AG09319 (cell line): Measurements from ENCODE around the gene ARFGAP3.

Source experiments
- DNase-seq: peaks from one replicate; pipeline ENCODE4 v3.0.0-alpha.2; 2010; ENCODE audit warnings: low read depth; ENCODE audit errors: extremely low read depth
- TF ChIP-seq, protein P1 (sequence below): IDR thresholded peaks from 2 replicates; pipeline ENCODE4 v1.5.1; 2011; ENCODE audit warnings: low read depth, mild to moderate bottlenecking, inconsistent platforms, low read length, moderate library complexity

ARFGAP3 gene

GRCh38 chr22:42842658-42843370, 14.3 kb downstream of the ARFGAP3 start:
- TF ChIP-seq, protein P1, sequence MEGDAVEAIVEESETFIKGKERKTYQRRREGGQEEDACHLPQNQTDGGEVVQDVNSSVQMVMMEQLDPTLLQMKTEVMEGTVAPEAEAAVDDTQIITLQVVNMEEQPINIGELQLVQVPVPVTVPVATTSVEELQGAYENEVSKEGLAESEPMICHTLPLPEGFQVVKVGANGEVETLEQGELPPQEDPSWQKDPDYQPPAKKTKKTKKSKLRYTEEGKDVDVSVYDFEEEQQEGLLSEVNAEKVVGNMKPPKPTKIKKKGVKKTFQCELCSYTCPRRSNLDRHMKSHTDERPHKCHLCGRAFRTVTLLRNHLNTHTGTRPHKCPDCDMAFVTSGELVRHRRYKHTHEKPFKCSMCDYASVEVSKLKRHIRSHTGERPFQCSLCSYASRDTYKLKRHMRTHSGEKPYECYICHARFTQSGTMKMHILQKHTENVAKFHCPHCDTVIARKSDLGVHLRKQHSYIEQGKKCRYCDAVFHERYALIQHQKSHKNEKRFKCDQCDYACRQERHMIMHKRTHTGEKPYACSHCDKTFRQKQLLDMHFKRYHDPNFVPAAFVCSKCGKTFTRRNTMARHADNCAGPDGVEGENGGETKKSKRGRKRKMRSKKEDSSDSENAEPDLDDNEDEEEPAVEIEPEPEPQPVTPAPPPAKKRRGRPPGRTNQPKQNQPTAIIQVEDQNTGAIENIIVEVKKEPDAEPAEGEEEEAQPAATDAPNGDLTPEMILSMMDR, result no peak
- DNase-seq, result no peak

DNA sequence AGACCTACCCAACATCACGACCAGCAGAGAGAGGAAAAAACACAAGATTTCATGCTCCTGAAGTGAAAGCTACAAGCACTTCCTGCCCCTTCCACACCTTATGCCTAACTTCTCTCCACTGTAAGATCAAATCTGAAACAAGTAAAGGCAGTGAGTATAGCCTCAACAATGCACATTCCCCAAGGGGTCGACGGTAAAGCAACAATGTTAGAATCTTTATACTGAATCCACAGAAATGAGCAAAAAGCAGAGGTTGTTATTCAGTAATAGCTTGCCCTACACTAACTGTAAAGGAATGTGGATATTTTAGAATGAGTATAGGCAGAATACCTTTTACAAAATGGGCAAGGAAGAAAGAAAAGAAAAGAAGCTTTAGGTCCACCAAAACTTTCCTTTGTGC, 15.6 kb downstream of the ARFGAP3 start:
- no peak for DNase-seq

DNA sequence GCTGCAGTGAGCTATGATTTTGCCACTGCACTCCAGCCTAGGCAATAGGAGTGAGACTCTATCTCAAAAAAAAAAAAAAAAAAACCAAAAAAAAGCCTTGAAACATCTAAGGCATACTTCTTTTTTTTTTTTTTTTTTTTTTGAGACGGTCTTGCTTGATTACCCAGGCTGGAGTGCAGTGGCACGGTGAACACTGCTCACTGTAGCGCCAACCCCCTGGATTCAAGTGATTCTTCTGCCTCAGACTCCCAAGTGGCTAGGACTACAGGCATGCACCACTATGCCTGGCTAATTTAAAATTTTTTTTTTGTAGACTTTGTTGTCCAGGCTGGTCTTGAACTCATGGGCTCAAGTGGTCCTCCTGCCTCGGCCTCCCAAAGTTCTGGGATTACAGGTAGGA, 19.5 kb downstream of the ARFGAP3 start:
- DNase-seq, result no peak
- TF ChIP-seq, protein P1, result no peak

More for the DNA sequence above, 15.6 kb downstream of the ARFGAP3 start:
- TF ChIP-seq, protein P1, result no peak

GRCh38 chr22:42836026-42836425, 21.0 kb downstream of the ARFGAP3 start:
- no peak for DNase-seq
- TF ChIP-seq, protein P1, result no peak

- no peak for DNase-seq
- TF ChIP-seq, protein P1, result no peak
These were observed 22.7 kb downstream of the ARFGAP3 start for GRCh38 chr22:42834177-42834949.

- TF ChIP-seq, protein P1, result no peak
These were observed 24.0 kb downstream of the ARFGAP3 start for GRCh38 chr22:42833104-42833503.

GRCh38 chr22:42831712-42832111, 25.4 kb downstream of the ARFGAP3 start:
- TF ChIP-seq, protein P1, result no peak
- no peak for DNase-seq

More at GRCh38 chr22:42833104-42833503, 24.0 kb downstream of the ARFGAP3 start:
- DNase-seq, result no peak
